HK-2 (cell line): ENCODE data around the gene HLA-DQB1.

Experiments
- DNase-seq: peaks from one replicate; pipeline ENCODE4 v3.0.0-alpha.2; 2018; ENCODE audit not compliant: unreplicated experiment

Gene HLA-DQB1

DNA sequence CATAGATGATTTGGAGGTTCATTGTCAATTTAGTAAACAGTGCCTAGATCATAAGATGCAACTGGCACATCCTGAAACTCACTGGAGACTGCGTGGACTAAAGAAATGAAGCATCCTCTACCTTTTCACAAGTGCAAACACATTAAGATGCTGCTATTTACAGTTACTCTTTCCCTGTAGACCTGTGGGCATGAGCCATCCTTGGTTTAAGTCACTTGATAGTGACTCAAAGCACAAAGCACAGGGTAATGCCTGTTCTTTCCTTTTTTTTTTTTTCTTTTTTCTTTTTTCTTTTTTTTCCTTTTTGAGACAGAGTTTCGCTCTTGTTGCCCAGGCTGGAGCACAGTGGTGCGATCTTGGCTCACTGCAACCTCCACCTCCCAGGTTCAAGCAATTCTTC lies 39.2 kb downstream of the HLA-DQB1 start:
- no peak for DNase-seq

DNA sequence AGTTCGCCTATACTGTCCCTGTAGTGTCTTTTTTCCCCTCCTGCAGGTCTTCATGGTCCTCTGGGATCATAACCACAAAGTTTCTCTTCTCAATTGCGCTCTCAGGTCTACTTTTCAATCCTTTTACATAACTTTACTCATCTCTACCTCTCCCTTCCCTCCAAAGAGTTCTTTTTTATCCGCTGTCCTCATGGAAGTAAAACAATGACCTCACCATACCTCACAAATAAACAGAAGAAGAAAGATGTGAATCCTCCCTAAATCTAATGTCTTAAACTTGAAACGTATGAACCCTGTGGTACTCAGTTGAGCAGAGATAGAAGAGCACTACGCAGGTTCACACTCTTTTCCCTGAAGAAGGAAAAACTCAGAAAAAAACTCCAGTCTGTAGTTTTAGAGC lies 41.3 kb downstream of the HLA-DQB1 start:
- no peak for DNase-seq

DNA sequence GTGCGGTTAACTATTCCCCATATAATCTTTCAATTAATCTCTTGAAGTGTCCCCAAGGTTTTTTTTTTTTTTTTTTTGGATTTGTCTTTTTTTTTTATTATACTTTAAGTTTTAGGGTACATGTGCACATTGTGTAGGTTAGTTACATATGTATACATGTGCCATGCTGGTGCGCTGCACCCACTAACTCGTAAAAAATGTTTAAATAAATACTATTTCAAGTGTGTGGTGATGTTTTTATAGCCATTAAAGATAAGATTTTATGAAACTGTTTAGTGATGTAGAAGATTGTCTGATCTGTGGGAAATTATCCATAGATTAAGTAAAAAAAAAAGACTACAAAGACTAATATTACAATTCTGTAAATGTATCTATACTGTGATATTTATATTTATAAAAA lies 41.9 kb downstream of the HLA-DQB1 start:
- DNase-seq = no peak

DNA sequence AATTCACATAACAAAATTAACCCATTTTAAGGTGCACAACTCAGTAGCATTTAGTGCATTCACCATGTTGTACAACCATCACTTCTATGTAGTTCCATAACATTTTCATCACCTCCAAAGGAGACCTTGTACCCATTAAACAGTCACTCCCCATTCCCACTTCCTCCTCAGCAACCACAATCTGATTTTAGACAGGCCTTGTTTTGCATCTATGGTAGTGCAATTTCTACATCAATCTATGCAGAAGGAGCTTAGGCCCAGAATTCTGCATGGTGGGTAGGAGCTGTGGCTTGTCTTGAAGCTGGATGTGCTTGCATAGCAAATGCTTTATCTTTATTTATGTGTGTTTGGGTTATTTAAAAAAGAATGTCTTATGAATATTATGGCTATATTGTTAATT lies 42.8 kb downstream of the HLA-DQB1 start:
- no peak for DNase-seq

DNA sequence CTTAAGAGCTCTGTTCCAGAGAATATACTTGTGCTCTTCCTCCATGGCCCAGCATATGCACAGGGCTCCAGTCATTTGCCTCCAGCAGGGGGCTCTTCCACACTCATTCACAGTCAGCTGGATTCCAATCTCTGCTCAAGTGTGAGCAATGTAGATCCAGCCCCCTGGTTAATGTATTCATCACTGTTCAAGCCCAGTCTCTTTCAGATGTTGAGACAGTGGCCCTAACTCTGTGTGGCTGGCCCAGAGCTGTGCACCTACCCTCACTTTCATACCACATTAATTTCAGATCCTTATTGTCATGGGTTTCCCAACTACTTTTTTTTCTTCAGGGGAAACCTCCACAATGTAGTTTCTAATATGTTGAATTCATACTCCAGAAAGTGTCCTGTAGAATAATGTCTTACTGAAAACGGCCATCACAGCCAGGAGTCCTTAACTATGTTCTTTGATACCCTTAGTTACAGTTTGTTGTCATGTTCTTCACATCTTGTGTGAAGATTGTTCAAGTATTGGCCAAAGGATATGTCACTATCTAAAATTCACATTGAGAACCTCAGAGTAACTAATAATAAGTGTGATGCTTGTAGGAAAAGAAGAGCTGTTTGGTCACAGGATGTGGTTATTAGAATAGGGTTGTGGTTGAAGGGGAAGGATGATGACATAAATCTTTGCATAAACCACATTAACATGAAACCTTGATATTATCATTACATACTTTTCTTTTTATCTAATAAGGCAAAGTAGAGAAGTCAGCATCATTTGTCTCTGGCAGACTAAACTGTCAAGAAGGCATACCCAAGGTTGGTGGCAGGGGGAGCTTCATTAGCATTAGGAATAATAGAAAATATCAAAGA lies 43.7 kb downstream of the HLA-DQB1 start:
- peak; percentile 38 for DNase-seq

DNA sequence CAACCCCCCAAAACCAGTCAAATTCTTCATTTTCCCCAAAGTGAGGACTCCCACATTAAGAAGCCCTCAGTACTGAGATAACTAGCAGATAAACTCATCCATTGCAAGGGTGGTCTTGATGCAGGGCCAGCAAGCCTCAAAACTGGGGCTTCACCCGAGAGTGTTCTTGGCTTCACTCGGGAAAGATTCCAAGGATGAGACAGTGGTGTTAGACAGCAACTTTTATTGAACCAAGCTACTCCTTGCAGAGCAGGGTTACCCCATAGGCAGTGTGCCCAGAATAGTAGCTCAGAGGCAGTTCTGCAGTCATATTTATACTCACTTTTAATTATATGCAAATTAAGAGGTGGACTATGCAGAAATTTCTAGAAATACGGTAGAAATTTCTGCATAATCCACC lies 45.1 kb downstream of the HLA-DQB1 start:
- no peak for DNase-seq

DNA sequence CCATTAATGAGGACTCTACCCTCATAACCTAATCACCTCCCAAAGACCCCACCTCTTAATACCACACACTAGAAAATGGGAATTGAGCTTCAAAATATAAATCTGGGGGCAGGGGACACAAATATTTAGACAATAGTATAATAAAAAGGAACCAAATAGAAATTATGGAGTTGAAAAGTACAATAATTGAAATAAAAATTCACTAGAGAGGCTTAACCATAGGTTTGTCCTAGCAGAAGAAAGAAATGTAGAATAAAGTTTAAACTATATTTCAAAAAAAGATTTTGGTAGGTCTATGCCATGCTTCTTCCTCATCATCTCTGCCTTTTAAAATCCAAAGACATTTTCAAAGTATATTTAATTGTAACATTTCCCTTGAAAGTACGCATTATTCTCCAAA lies 48.7 kb downstream of the HLA-DQB1 start:
- no peak for DNase-seq

DNA sequence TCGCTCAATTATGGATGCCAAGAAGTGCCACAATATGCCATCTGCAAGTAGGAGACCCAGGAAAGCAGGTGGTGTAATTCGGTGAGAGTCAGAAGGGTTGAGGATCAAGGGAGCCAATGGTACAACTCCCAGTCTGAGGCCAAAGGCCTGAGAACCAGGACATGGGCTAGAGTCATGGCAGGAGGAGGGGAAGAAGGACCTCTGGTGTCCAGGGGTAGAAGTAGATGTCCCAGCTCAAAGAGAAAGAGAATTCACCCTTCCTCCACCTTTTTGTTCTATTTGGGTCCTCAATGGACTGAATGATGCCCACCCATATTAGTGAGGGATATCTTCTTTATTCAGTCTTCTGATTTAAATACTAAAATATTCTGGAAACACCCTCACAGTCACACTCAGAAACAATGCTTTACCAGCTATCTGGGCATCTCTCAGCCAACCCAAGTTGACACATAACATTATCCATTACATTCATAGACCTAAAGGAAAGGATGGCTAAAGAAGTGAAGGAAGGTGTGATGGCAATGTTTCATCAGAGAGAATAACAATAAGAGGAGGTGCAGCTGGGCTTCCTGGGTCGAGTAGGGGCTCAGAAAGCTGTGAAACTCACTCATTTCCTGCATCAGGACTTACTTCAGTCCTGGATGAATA lies 50.4 kb downstream of the HLA-DQB1 start:
- no peak for DNase-seq

DNA sequence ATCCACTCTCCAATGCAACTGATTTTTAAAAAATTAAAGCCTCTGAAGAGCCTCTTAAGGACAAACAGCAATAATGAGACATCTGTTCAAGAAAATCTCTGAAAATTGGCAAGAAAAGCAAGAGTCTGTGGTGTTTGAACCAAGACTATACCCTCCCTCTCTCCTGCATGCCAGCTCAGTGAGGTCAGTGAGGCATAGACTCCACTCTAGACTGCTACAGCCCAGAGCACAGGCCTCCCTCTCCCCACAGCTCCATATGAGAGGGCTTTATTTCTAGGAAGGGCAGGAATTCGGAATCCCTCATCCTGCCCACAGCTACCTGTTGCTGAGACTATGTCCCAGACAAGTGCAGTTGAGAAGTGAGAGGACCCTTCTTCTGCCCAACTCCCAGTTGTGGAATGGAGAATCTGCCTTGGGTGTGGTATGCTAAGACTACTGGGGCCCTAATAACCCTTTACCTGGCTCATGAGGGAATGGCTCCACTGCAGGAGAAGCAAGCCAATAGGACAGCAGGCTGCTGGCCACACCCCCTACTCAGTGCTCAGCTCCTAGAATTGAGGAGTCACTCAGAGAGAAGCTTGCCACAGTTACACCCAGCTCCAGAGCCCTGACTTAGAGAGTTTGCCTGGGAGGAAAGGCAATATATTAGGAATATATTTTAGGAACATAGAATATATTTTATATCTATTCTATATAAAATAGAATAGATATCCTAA lies 51.9 kb downstream of the HLA-DQB1 start:
- DNase-seq = no peak

DNA sequence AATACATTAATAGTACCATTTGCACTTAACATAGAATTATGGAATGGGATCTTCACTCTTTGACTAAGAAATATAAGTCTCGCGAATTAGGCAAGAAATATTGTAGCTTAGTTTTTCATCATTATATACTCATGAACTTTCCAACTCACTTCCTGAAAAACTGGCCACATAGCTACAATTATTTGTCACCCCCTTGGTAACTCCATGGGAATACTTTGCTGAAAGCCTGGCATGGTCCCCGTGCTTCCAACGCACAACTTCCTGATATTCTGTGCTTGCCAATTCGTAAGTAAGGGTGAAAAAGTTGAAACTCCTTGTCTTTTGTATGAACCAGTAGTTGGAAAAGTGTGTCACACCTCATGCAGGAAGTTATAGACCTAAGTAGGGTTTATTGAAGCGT lies 53.0 kb downstream of the HLA-DQB1 start:
- DNase-seq = no peak

DNA sequence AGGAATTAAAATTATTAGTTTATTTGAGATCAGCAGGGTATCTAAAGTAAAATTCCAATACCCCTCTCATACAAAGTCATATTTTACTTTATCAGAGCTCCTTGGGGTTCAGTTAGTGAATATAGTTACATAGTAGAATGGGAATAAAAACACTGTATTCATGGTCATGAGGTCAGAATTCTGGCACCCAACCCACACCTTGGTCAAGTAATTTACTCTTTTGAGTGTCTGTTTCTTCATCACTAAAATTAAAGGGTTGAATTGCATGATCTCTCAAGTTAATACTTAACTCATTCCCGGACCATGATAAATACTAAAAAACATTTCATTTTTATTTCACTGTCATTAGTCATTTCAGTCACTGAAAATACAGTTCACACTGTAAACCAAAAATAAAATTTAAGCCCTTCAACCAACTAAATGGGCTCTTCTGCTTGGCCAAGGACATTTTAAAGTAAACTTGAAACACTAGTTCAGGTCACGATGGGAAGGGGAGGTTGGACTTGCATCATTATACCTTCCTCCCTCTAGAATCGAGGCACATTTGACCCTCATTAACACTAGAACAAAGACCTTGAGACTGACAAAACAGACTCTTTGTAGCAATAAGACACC lies 55.7 kb downstream of the HLA-DQB1 start:
- DNase-seq = no peak

DNA sequence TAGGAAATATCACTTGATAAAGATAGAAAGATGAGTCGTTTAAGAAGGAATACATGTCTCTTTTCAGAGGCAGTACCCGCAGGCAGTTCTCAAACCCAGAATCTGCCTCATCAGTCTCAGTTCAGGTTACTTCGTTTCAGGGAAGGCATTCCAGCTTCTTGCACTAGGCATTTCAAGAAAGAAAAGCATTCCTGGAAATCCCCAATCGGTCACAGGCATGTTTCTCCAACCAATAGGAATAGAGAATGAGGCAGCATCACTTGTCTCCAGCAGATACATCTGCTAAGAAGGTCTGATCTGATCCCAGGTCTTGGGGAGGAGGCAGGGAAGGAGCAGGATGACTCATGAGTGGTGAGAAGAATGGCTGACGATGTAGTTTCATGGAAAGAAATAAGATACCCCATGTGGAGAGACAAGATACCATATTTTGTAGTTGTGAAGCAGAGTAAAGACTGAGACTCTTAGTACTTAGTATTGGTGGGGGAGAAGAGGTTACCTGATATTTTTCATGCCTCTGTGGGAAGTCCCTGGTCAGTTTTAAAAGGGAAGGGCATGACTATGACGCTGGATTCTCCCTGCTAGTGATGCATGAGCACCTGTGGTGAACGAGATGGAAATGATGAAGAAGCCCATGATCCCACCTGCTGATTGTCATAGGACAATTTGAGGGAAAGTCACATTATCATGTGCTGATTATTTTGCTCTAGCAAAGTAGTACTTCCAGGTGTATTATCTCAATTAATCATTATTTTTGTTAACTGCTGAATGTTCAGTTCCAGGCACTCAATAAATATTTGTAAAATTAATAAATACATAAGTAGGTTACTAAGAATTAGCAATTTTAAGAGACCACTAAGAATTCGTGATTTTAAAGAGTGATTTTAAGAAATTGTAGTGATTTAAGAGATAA lies 56.5 kb downstream of the HLA-DQB1 start:
- DNase-seq = peak; percentile 74
